Measurements from ENCODE around the gene KIAA0232.
"Not testable (repeated sequence)": the region's sequence is repeated elsewhere in the genome, so short reads cannot be mapped to it uniquely, and the experiment has no call there.

KIAA0232 gene

DNA sequence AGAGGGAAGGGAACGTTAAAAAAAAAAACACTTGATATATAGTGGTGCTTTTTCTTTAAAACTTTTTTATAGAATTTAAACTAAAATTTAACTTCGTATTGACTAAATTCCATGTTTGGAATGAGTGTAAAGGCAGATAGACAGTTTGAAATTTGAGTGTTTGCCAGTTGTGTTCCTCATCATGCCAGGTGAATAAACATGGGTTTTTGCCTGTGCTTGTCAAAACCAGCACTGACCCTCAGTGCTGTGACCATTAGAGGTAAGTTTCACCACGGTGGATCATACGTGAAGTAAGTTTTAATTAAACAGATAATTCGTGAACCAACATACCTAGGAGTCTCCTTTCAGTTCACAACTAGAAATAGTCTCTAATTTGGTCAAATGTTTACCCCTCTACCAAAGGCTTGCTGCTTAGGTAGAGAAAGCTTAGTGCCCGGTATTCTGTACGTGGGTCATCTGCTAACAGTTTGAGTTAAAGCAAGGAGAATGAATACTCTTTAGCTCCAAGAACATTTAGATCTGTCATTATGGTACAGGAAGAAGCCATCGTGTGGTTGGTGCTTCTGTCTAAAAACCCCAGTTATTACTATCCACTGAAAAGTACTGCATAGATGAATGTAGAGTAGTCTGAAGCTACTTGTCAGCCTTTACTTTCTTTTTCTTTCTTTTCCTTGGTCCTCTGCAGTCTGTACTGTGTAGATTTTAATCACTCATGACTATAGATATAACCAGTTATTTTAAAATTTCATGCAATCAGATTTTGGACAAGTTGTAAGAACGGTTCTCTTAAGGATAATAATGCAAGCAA, 32.7 kb downstream of the KIAA0232 start:
- DNase-seq, result no peak

DNA sequence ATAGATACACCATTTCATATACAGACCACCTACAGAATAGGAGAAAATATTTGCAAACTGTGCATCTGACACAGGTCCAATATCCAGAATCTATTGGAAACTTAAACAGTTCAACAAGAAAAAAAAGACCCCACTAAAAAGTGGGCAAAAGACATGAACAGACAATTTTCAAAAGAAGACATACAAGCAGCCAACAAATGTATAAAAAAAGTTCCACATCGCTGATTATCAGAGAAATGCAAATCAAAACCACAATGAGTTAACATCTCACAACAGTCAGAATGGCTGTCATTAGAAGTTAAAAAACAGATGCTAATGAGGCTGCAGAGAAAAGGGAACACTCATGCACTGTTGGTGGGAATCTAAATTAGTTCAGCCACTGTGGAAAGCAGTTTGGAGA, 36.8 kb downstream of the KIAA0232 start:
- DNase-seq, result no peak

DNA sequence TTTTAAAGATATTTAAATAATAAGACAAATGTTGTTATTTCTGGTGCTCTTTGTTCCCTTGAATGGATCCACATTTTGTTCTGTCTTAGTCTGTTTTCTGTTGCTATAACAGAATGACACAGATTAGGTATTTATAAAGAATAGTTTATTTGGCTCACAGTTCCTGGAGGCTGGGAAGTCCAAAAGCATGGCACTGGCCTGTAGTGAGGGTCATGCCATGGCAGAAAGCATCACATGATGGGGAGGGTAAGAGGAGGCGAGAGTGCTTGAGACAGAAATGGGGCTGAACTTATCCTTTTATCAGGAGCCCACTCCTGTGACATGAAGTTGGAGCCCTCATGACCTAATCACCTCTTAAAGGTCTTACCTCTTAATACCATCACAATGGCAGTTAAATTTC, 38.2 kb downstream of the KIAA0232 start:
- DNase-seq, result no peak

DNA sequence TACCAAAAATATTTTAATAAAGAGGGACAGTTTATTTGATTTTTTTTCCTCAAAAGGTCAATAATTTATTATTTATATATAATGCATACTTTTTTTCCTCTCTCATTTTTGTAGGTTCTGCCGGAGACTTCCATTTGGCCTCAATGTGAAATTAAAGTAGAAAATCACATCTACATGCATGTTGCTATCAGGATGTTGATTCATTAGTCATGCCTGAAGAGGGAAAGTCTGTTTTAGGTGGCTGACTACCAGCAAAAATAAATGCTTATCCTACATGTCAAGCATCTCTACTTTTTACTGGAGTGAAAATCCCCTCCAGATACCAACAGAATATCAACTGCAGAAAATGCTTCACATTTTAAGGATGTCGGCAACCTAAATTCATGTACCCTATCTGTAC, 41.5 kb downstream of the KIAA0232 start:
- DNase-seq, result no peak

DNA sequence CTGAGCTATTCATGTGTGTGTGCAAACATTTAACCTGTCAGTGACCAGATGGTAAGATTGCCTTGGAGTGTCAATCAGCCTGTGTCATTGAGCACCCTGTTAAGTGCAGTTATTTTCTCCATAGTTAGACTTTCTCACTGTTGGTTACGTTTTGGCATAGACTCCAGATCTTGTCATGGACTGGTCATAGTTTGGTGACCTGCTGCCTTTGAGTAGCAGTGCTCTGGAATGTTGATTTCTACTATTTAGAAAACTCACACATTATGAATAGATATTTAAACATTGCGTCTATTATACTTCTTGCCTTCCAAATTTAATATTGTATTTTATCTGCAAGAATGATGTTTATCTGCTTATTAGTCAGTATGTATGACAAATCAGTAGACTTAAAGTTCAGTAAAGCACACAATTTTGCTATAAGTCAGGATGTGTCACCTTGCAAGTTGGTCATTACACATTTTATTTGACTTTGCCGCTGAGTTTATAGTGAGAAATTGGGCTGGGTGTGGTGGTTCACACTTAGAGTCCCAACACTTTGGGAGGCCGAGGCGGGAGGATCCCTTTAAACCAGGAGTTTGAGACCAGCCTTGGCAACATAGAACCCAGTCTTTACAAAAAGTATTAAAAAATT, 42.4 kb downstream of the KIAA0232 start:
- DNase-seq, result no peak

DNA sequence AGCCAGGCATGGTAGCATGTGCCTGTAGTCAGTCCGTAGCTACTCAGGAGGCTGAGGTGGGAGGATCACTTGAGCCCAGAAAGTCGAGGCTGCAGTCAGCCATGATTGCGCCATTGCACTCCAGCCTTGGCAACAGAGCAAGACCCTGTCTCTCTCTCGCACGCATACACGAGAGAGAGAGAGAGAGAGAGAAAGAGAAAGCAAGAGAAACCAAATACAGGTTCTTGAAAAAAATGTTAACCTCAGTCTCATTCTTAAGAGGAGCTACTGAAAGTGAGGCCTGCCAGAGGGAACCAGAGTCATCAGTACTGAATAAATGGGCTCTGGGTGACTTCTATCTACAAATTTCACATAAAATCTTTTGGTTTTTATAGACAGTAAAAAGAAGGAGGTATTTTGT, 42.9 kb downstream of the KIAA0232 start:
- DNase-seq, result no peak

DNA sequence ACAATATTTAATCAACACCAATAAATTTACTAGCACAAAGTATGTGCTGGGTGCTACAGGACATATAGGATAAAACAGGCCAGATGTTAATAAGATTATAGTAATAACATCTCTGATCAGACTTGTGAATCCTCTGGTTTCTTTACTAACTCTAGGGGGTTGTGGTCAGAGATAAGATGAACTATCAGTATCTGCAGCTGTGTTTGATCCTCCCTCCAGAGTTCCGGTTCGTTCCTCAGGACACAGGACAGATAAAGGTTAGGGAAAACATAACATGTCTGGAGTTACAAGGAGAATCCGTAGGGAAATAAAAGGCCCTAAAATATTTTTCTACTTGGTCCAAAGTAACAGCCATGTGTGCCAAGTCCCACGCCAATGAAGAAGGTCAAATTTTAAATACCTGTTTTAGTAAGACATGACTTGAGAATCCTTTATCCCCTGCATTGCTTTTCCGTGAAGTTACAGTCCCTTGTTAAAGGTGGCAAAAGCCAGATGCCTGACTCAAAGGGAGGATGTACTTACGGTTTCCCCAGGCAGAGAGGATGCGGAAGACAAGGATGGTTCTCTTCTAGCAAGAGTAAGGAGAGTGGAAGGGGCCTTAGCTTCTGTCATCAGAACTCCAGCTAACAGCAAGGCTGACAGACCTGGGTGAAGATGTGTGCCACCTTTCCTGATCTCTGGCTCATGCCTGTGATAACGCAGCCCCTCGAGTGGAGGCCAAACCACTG, 44.4 kb downstream of the KIAA0232 start:
- DNase-seq, result no peak

DNA sequence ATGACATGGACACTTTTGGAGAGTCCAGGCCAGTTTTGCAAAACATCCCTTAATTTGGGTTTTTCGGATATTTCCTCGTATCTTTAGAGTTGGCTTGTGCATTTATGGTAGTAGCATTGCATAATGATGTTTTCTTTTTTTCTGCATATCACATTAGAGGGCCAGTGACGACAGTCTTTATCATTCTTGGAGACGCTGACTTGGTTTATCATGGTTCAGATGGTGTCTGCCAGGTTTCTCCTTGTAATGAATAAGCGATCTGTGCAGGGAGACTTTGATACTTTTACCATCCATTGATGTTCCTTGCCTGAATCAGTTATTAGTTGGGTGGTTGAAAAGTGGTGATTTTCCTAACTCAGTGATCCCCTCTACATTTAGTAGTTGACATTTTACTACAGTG, 46.6 kb downstream of the KIAA0232 start:
- DNase-seq, result no peak

DNA sequence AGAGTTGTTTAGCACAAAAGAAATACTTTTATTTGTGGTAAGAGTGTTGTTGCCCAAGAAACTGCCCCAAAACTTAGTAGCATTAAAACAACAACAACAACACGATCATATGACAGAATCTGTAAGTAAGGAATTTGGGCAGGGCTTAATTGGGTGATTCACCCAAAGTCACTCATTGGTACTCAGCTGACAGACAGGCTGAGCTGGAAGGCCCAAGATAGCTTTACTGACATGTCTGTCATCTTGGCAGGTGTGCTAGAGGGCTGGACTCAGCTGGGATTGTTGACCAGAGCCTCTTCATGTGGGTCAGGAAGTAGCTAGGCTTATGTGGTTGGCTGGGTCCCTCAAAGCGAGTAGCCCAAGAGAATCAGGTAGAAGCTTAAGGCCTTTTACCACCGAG, 52.3 kb downstream of the KIAA0232 start:
- DNase-seq, result no peak

DNA sequence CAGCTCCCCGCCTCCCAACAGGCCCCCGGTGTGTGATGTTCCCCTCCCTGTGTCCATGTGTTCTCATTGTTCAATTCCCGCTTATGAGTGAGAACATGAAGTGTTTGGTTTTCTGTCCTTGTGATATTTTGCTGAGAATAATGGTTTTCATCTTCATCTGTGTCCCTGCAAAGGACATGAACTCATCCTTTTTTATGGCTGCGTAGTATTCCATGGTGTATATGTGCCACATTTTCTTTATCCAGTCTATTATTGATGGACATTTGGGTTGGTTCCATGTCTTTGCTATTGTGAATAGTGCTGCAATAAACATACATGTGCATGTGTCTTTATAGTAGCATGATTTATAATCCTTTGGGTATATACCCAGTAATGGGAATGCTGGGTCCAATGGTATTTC, 53.1 kb downstream of the KIAA0232 start:
- DNase-seq, result not testable (repeated sequence)

DNA sequence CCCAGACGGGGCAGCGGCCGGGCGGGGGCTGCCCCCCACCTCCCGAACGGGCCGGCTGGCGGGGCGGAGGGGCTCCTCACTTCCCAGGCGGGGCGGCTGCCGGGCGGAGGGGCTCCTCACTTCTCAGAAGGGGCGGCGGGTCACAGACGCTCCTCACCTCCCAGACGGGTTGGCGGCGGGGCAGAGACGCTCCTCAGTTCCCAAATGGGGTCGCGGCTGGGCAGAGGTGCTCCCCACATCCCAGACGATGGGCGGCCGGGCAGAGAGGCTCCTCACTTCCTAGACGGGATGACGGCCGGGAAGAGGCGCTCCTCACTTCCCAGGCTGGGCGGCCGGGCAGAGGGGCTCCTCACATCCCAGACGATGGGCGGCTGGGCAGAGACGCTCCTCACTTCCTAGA, 54.6 kb downstream of the KIAA0232 start:
- DNase-seq, result not testable (repeated sequence)

DNA sequence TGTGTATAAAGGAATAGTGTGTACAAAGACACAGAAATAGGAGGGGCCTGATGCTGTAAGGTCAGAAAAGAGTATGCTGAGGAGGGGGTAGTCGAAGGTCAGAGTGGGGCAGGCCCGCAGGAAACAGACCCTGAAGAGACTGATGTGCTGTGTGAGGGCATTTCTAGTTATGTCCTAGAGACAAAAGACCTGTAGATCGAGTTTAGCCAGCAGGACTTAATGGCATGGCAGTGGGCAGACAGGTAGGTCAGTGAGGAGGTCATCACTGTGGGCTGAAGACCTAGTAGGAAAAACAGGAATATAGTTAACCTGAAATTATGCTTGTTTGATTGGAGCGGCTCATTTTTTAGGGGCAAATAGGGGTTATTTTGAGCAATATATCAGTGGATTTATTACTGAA, 57.1 kb downstream of the KIAA0232 start:
- DNase-seq, result no peak

DNA sequence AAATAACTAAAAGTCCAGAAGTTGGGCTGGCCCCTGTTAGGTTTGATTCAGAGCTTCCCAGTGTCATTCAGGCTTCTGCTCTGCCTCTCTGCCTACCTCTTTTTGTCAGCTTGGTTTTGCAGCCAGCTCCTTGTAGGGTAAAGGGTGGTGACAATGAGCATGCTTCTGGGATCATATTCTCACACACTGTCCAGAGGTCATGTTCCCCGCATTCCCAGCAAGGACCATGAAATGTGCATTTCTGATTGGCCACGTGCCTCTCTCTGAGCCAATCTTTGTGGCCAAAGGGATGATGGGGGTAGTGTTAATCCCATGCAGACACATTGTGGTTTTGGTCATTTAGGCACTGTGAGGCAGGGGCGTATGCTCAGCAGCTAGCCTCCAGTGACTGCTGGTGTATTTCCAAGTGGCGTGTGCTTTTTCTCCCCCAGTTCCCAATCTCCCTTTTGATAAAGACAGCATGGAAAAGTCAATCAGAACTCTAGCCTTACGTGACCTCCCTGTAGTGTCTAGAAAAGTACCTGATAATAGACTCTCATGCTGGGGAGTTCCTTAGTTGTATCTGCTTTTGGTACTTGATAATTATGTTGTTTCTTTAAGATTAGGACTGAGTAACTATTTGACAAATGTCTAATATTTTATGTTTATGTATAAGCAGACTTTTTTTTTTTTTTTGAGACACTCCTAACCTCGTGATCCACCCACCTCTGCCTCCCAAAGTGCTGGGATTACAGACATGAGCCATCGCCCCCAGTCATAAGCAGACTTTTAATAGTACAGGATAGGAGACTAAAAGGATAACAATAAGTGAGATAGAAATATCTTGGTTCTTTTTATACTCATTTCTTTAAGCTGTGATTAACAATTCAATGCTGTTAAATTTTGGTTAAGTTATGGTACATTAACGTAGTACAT, 57.8 kb downstream of the KIAA0232 start:
- DNase-seq, result no peak

DNA sequence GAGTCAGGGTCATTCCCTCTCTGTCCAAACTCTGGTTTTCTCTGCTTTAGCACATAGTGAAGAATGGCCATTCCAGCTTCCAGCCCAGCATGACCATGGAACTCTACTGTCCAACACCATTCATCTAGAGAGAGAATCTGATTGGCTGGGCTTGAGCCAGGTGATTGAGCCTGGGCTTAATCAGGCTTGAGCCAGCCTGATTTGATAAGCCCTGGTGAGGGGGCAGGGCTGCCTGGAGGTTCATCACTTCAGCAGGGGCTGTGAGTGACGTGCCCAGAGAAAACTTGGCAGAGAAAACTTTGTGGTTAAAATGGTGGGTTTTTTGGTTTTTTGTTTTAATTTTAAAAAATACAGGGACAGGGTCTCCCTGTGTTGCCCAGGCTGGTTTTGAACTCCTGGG, 62.5 kb downstream of the KIAA0232 start:
- no peak for DNase-seq

DNA sequence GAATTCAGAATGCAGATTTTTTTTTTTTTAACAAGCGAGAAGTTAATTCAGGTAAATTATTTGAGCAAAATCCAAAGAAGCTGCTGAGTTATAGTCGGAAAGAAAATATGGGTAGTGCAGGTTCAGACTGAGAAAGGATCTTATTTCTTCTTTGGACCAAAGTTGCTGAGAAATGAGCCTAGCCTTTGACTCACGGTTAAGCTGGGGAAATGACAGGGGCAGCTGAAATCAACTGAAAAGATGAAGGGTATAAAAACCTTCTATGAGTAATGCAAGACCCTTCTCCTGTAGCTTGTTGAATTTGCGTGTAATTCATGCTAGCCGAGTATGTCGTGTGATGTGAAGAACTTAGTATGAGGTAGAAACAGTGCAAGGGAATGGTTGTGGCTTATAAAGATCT, 63.0 kb downstream of the KIAA0232 start:
- no peak for DNase-seq

DNA sequence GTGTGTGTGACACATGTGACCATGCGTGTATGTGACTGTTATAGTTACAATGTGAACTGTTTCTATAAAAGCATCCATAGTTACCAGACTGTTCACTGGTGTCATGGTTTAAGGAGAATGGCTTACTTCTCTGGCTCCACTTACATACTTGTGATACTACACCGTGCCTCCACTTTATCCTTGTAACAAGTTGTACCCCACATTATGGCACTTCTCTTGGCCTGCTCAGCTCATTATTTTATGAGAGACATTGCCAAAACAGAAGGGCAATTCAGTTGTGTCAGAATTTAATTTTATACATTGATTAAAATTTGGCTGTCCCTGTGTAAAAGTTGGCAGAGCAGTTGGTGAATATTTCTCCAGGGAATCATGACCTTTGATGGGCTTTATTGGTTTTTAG, 64.7 kb downstream of the KIAA0232 start:
- no peak for DNase-seq

DNA sequence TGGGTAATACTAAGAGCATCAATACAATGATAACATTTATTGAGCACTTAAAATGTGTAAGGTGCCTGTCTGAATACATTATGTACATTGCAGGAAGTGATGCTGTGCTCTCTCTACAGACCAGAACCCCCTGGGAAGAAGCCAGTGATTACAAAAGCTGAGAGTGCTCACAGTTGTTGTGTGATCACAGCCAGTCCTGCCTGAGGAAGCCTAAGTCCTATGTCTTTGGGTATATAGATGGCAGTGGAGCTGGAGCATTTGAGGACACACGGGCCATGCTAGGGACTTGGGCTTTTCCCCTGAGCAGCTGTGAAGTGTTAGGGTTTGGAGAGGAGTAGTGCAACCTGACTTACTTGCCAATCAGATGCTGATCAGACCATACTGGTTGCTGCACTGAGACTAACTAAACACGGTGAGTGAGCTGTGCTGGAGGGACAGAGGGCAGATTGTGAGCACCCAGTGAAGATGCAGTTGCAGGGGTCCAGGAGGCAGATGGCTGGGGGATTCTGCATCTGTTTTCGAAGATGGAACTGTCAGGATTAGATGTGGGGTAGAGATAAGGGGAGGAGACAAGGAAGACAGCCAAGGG, 66.3 kb downstream of the KIAA0232 start:
- no peak for DNase-seq

DNA sequence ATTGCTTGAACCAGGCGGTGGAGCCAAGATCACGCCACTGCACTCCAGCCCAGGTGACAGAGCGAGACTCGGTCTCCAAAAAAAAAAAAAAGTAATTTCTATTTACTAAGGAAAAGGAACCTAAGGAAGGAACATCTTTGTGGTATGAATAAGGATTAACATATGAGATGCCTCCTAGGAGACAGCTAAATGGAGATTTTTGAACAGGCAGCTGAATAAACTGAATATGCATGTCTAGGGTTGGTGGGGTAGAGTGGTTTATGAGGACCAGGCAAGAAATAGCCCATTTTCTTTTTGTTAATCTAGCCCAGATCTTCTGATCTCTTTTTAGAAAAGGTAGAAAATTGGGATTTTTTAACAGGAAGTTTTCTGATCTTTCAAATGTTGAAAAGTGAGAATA, 67.2 kb downstream of the KIAA0232 start:
- DNase-seq, result no peak

DNA sequence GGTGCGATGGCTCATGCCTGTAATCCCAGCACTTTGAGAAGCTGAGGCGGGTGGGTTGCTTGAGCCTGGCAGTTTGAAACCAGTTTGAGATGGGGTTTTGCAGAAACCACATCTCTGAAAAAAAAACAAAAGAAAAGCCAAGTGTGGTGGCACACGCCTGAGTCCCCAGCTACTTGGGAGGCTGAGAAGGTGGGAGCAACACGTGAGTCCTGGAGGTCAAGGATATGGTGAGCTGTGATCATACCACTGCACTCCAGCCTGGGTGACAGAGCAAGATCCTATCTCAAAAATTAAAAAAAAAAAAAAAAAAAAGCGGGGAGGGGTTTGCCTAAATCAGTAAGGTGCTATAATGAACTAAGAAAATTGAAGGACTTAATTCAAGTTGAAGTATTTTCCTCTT, 68.9 kb downstream of the KIAA0232 start:
- DNase-seq, result no peak

DNA sequence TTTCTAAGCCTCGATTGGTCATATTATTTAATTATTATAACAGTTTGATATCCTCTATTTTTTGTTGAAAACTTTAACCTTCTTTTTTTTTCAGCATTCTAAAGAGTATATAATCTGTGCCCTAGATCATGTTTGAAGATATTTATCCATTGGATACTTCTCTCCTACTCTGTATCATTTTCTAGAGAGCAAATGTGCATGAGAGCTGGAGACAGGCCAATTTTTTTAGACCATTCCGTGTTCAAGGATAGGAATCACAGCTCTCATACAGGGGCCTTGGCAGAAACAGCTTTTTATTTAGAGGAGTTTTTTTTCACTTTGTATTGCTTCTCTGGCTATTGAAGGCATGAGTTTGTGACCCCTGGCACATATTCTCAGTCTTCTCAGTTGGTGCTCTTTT, 69.4 kb downstream of the KIAA0232 start:
- no peak for DNase-seq

DNA sequence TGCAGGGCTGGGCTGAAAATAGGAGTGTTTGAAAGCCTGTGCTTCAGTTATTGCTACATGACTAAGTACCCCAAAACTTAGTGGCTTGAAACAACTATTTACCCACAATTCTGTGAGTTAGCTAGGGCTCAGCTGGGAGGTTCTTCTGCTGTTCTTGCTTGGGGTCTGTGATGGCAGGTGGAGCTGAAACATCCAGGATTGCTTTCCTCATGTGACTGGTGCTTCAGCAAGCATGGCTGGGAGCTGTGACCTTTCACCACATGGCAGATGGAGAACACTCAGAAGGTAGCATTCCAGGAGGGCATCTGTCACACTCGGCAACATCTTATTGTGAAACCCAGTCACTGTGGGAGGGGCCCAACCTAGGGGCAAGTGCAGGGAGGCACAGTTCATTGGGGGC, 70.1 kb downstream of the KIAA0232 start:
- no peak for DNase-seq

DNA sequence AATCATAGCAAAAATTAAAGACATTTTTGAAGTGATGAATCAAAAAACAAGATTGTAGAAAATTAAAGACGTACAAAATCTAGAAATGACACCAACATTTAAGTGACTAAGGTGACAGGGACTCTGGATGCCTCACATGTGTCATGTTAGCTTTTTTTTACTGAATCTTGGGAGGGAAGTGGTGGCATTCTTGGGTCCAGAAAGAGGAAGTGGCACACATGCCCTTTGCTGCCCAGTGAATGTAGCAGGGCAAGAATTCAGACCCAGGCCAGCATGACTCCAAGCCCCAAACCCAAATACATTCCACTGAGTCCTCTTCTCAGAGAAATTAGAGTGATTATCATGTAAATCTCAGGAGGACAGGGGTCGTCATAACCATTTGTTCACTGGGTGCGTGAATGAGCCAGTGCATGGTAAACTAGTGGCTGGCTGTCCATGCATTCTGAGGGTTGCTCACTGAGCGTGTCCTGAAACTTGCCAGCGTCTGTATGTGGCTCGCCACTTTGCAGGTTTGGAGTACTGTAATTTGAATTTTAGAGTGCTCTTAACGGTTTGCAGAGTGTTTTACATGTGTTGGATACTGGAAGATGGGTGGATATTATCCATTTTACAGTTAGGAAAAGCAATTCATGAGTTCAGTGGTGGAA, 71.7 kb downstream of the KIAA0232 start:
- DNase-seq, result peak; percentile 48
